ENCODE measurements around the gene PPP1CA.

The PPP1CA gene

DNA sequence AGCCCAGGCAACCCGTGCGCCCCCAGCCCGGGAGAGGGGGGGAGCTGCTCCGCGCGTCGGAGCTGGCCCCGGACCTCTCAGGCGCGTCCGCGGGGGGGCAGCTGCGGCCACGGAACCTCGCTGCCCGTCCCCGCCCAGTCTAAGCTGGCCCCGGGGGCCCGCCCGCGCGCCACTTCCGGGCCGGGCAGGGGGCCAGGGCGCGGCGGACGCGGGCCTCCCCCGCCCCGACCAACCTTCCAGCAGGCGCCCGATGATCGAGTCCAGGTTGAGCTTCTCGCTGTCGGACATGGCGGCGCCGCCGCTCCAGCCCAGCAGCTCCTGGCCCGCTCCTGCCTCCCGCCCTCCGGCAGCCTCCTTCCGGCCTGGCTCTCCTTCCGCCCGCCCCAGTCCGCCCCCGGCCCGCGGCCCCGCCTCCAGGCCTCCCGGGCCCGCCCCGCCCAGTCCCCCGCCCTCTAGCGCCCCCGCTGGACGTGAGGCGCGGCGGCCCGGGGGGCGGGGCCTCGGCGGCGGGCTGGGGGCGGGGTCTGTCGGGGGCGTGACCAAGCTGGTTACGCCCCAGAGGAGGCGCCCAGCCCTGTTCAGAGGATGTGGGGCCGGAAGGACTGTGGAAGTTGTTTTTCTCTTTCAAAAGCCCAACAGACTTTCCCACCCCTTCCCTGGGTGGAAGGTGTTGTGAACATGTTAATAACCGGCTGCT is at the start of gene PPP1CA:
TSS of gene PPP1CA (minus strand) at position 364 of the 697 bp plus-strand sequence. CDS start at position 288, 76 bp downstream.
- Mint-ChIP-seq H3K4me1 (peaks cover 37 to 69% of the 10 kb centered on the region in 2 donors), H3K9me3 (no peaks in the 10 kb centered on the region), H3K27ac (peak within 1 kb of the TSS; percentile 90), H3K27me3 (no peaks in the 10 kb centered on the region), H3K4me3 (peak within 1 kb of the TSS; percentile 86 to 98), H3K36me3 (peaks cover 41% of the 10 kb centered on the region in 2 donors)
- peak; percentile 75 to 82 for ATAC-seq (replicated peaks)
- DNase-seq = peak; percentile 86

DNA sequence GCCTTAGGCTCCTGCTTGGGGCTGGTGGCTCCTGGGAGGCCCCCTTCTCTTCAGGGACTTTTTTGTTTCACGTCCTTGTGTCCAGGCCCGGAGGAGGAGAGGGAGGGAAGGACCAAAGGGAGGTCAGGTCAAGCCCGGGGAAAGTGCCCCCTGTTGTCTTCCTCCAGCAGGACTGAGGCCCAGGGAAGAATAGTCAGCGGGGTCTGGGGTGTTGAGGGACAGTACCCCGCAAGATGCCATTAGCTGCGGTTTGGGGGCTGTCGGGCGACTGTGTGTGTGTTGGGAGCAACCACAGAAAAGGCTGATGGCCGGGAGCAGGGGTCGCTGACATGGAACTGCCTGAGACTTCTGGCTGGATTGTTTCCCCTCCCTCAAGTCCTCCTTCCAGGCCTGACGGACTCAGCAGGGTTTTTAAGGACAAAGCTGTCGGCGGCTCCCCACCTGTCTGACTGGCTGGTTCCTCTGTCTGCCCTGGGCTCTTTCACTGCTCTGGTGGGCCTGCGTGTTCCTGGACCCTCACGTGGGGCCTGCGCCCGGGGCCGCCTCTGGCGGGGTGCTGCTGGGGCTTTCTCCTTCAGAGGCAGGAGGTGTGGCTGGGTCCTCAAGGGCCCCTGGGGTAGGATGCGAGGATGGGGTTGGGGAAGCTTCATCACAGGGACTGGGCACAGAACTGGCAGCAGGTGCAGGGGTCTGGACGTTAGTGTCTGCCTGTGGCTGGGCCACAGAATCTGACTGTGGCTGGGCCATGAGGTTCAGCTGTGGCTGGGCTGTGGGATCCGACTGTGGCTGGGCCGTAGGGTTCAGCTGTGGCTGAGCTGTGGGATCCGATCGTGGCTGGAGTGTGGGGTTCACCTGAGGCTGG is 49.4 kb upstream of the PPP1CA start:
- Mint-ChIP-seq H3K36me3 (no peaks in the 10 kb centered on the region), H3K27me3 (no peaks in the 10 kb centered on the region), H3K4me3 (peak overlapping the region in 1 of 2 donors; percentile 32), H3K4me1 (peaks cover 38 to 81% of the 10 kb centered on the region in 2 donors), H3K27ac (peak overlapping the region; percentile 94), H3K9me3 (no peaks in the 10 kb centered on the region)
- DNase-seq (no peak), ATAC-seq (replicated peaks) (no peak)

DNA sequence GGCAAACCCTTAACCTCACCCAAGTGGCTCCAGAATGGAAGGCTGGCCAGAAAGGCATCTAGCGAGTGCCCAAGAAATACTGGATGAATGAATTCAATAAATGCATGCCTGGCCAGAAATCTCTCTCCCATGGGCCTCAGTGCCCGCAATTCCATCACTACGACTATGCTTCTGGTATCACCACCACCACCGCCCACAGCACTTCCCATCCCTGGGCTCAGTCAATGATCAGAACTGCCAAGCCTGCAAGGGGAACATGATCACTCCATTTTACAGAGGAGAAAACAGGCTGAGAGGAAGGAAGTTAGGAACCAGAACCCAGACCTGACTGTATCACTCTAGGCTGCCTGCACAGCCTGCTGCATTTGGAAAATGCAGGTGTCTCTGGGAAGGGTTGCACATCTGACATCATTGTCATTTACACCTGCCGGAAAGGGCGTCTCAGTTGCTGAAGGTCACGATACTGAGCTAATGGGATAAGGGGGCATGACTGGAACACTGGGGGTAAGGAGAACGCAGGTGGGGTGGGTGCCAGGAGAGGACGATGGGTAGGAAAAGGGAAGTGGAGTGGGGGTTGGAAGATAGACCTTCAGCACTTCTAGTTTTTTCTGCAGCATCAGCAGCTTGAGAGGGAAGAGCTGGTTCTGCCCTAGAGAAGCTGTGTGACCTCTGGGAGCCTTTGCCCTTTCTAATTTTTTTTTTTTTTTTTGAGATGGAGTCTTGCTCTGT is 47.6 kb upstream of the PPP1CA start:
- peak; percentile 12 to 36 for ATAC-seq (replicated peaks)
- no peaks in the 10 kb centered on the region for H3K27me3 Mint-ChIP-seq
- H3K4me1 Mint-ChIP-seq = peaks cover 47 to 81% of the 10 kb centered on the region in 2 donors
- no peaks in the 10 kb centered on the region for H3K9me3 Mint-ChIP-seq
- H3K36me3 Mint-ChIP-seq = no peaks in the 10 kb centered on the region
- H3K4me3 Mint-ChIP-seq = no peak overlapping the region
- H3K27ac Mint-ChIP-seq = peak overlapping the region; percentile 80
- DNase-seq = no peak

DNA sequence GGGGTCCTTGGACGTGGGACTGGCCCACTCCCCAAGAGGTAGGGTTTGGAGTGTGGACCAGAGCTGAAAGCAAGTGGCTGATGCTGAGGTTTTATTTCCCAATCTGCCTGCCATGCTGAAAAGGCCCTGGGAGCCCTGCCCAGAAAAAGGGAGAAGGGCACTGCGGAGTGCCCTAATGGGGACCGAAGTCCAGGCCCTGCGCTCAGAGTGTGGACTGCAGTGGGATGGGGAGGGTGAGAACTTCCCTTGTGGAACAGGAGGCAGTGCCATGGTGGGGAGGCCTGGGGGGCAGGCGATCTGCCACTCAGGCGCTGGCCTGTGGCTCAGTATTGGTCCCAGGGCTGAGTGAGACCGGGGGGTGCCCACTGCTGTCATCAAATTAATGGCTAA is 46.6 kb upstream of the PPP1CA start:
- DNase-seq = no peak
- Mint-ChIP-seq H3K27ac (no peak overlapping the region), H3K4me1 (peaks cover 49 to 86% of the 10 kb centered on the region in 2 donors), H3K4me3 (peak overlapping the region in 1 of 2 donors; percentile 23), H3K27me3 (no peaks in the 10 kb centered on the region), H3K9me3 (no peaks in the 10 kb centered on the region), H3K36me3 (no peaks in the 10 kb centered on the region)
- no peak for ATAC-seq (replicated peaks)

DNA sequence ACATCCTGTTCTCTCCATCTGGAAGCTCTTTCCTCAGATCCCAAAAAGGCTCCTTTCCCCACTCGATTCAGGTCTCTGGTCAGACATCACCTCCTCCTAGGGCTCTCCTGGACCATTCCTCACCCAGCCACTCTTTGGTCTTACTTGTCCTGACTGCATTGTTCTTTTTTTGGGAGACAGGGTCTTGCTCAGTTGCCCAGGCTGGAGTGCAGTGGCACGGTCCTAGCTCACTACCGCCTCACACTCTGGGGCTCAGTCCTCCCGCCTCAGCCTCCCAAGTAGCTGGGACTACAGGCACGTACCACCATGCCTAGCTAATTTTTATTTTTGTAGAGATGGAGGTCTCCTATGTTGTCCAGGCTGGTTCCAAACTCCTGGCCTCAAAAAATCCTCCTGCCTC is 43.9 kb upstream of the PPP1CA start:
- Mint-ChIP-seq H3K4me1 (peaks cover 61 to 89% of the 10 kb centered on the region in 2 donors), H3K4me3 (peak overlapping the region; percentile 75 to 82), H3K9me3 (no peaks in the 10 kb centered on the region), H3K27me3 (no peaks in the 10 kb centered on the region), H3K27ac (peak overlapping the region; percentile 79), H3K36me3 (peaks cover 3 to 15% of the 10 kb centered on the region in 2 donors)
- DNase-seq (no peak), ATAC-seq (replicated peaks) (no peak)

DNA sequence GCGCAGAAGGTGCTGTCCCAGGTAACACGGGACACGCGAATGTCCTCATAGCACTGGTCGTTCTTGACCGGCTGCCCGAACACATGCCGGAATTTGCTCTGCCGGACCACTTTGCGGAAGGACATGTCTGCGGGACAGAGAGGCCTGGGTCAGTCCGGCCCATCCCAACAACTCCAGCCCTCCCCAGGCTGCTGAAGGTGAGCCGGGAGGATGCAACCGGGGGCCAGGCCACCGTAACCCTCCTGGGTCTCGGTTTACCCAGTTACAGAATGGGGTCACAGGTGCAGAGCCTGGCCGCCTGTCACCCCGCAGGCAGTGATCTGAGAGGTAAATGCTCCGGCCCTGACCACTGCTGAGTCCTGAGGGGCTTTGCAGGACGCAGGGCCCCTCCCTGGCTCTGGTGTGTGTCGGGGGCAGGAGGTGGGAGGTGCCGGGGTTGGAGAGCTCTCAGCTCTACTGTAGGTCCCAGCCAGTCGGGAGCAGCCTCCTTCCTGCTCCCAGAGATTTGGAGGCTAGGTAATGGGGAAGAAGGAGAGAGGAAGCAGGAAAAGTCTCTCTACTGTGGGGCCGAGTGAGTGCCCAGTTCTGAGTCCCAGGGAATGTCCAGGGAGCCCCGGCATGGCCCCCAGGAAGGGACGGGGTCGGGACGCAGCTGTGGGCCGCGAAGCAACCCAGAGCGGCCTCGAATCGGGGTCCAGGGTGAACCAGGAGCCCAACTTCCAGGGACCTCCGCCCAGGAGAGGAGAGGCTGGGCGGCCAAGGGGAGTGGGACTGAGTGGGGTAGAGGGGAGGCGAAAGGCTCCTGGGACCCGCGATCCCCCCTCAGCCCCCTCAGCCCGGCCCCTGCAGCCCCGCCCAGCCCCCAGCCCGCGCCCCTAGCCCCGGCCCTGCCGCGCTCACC is 41.1 kb upstream of the PPP1CA start:
- Mint-ChIP-seq H3K9me3 (no peaks in the 10 kb centered on the region), H3K27me3 (no peaks in the 10 kb centered on the region), H3K27ac (peak overlapping the region; percentile 96), H3K36me3 (peaks cover 18 to 38% of the 10 kb centered on the region in 2 donors), H3K4me3 (peak overlapping the region; percentile 81 to 85), H3K4me1 (peaks cover 63 to 93% of the 10 kb centered on the region in 2 donors)
- peak; percentile 1 to 5 for ATAC-seq (replicated peaks)
- DNase-seq = no peak

DNA sequence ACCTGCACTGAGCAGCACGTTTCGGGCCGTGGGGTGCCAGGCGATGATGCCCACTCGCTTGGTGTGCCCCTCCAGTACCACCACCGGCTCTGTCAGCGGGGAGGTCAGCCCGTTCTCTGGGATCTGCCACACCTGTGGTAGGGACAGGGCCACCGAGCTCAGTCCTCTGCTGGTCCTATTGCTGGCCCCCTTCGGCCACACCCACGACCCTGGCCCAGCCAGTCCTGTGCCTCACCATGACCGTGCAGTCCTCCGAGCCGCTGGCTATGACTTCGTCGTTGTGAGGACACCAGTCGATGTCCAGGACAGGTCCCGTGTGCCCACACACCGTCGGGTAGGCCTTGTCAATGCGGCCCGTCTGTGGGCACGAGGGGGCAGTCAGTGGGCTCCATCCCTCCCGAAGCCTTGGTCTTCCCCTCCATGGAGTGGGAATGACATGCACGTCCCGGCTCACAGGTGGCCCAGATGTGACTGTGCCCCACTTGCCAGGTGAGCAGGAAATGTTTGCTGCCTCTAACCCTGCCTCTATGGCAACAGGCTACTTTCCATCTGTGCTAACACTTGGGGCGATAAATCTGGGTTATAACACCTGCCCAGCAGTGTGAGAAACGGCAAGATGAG is 40.2 kb upstream of the PPP1CA start:
- no peaks in the 10 kb centered on the region for H3K9me3 Mint-ChIP-seq
- H3K4me3 Mint-ChIP-seq = peak overlapping the region; percentile 81 to 85
- DNase-seq = no peak
- peaks cover 63 to 86% of the 10 kb centered on the region in 2 donors for H3K4me1 Mint-ChIP-seq
- H3K36me3 Mint-ChIP-seq = peaks cover 24 to 45% of the 10 kb centered on the region in 2 donors
- peak overlapping the region; percentile 96 for H3K27ac Mint-ChIP-seq
- H3K27me3 Mint-ChIP-seq = no peaks in the 10 kb centered on the region
- no peak for ATAC-seq (replicated peaks)

DNA sequence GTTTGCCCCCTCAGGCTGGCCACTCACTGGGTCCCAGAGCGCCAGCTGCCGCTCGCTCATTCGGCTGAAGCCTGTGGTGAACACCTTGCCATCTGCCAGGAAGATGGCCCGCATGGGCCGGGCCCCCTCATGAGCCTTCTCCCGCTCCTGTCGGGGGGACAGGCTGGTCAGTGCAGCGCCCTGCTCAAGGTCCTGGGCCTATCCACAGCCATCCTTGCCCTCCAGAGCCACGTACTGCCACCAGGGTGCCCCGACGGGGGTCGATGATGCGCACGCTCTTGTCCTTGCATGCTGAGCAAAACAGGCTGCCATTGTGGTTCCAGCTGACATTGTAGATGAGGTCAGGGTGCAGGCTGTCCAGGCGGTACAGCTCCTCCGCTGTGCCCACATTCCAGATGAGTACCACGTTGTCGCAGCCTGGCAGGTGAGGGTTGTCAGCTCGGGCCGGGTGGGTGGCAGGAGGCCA is 39.5 kb upstream of the PPP1CA start:
- ATAC-seq (replicated peaks) = no peak
- Mint-ChIP-seq H3K9me3 (no peaks in the 10 kb centered on the region), H3K4me3 (peak overlapping the region; percentile 46 to 75), H3K27ac (peak overlapping the region; percentile 95), H3K27me3 (no peaks in the 10 kb centered on the region), H3K4me1 (peaks cover 64 to 88% of the 10 kb centered on the region in 2 donors), H3K36me3 (peaks cover 30 to 52% of the 10 kb centered on the region in 2 donors)
- DNase-seq = no peak

DNA sequence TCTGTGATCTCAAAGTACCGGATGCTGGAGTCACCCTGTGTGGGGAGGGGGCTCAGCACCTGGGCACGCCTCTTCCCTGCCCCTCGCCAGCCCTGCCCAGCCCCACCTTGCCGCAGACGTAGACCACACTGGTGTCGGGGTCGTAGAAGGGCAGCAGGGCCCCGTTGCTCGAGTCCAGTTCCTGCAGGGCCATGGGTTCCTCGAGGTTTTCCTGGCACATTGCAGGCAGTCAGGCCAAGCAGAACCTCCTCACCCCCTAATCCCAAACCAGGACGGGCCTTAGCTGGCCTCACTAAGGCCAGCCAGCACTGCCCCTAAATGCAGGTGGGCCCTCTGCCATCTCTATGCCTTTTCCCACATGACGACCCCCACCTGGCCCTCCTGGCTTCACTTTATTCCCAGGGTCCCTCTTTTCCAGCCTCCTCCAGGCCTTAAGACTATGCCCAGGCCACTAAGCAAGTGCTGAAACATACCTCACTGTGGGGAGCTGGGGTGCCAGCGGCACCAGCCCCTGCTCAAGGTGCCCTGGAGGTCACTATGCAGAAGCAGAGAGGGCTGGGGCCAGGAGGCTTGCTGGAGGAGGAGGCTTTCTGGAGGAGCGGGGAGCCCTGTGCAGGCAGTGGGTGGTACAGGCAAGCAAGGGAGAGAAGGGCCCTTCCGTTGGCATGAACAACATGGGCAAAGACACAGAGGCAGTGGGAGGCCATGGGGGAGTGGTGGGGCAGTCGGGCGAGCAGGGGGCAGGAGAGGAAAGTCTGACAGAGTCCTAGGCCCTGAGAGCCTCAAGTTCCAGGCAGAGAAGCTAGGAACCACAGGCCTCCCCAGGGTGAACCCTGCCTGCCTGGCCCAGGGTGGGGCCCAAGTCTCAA is 38.8 kb upstream of the PPP1CA start:
- no peaks in the 10 kb centered on the region for H3K9me3 Mint-ChIP-seq
- no peaks in the 10 kb centered on the region for H3K27me3 Mint-ChIP-seq
- peak overlapping the region; percentile 95 for H3K27ac Mint-ChIP-seq
- H3K36me3 Mint-ChIP-seq = peaks cover 37 to 59% of the 10 kb centered on the region in 2 donors
- DNase-seq (no peak), ATAC-seq (replicated peaks) (peak in 1 of 2 donors; percentile 2)
- peak overlapping the region; percentile 46 to 75 for H3K4me3 Mint-ChIP-seq
- H3K4me1 Mint-ChIP-seq = peaks cover 63 to 88% of the 10 kb centered on the region in 2 donors

DNA sequence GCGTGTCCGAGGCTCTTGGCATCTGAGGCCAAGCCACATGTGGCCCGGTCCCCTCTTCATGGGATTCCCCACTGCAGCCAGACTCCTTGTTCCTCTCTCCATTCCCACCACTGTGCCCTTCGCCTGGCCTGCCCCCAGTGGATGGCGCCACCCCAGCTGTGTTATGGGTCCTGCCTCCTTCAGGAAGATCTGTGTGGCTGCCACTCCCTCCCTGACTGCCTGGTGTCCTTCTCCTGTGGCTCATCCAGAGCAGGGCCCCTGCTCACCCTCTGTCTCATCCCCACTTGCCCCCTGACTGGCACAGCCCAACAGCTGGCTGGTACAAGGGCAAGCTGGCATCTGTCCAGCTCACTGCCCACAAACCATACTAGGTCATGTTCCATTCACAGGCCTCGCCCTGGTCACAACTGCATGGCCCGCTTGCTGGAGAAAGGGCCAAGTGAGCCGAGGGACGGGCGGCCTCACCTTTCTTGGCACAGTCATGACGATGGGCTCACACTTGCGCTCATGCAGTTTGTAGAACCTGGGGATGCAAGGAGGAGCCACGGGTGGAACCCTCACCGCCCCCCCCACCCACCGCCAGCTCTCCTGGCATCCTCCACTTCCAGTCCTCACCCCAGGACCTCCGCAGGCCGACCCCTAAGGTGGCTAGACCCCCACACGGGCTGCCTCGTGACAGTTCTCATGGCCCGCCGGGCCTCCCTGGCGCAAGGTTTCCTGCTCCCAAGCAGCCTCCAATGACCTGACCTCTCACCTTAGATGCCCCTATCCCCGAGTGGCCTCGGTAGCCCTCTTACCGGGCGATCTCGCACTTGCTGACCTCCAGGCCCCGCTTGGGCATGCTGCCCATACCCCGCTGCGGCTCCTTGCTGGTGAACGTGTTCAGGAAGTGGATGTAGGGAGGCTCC is 37.9 kb upstream of the PPP1CA start:
- Mint-ChIP-seq H3K4me1 (peaks cover 59 to 86% of the 10 kb centered on the region in 2 donors), H3K27ac (peak overlapping the region; percentile 95), H3K36me3 (peaks cover 42 to 64% of the 10 kb centered on the region in 2 donors), H3K9me3 (no peaks in the 10 kb centered on the region), H3K4me3 (peak overlapping the region; percentile 75 to 99), H3K27me3 (no peaks in the 10 kb centered on the region)
- DNase-seq (no peak), ATAC-seq (replicated peaks) (no peak)

DNA sequence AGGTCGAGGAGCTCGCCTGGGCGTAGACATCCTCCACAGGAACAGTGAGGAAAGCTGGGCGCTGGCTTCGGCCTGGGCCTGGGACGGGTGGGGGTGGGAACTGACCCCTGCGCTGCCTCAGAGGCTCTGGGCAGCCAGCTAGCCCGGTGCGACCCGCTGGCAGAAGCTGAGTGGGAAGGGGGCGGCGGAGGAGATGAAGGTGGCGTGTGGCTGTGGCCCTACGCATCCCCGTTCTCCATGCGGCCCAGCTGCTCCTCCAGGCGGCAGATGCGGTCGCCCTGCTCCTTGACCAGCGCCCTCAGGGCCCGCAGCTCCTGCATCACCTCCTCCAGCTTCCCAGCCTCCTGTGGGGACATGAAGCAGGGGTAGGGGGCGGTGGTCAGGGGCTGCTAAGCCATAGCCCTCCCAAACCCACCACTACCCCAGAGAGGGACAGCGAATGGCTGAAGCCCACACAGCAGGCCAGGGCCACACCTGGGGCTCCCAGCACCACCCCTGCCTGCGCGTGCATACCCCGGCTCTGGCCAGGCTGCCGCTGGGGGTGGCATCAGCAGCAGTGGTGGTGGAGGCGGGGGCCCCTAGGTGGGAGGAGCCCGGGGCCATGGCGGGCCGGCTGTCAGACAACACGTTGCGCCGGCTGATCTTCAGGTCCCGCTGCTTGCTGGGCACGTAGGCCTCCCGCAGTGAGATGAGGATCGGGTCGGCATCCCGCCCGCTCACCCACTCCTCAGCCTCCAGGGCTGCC is 36.7 kb upstream of the PPP1CA start:
- no peak for ATAC-seq (replicated peaks)
- Mint-ChIP-seq H3K36me3 (peaks cover 50 to 74% of the 10 kb centered on the region in 2 donors), H3K27me3 (no peaks in the 10 kb centered on the region), H3K9me3 (no peaks in the 10 kb centered on the region), H3K4me1 (peaks cover 61 to 88% of the 10 kb centered on the region in 2 donors), H3K4me3 (peak overlapping the region; percentile 95 to 99), H3K27ac (peak overlapping the region; percentile 97)
- no peak for DNase-seq
